K562 (cell line): Measurements from ENCODE around the gene NGDN.

Experiments
- JUNB ChIP-seq: fragments of 450-650 bp; formaldehyde crosslinking; conservative IDR thresholded peaks from 2 replicates; pipeline ENCODE4 v1.4.0; 2020; ENCODE audit warnings: mild to moderate bottlenecking
- KAT8 ChIP-seq: fragments of 450-650 bp; IDR thresholded peaks from 2 replicates; pipeline ENCODE4 v1.6.1; 2016; ENCODE audit warnings: low read depth, mild to moderate bottlenecking
- NFRKB ChIP-seq: fragments of 450-650 bp; IDR thresholded peaks from 2 replicates; pipeline ENCODE4 v1.6.1; 2016; ENCODE audit warnings: low read depth
- SIX5 ChIP-seq, 2 experiments: IDR thresholded peaks; 2 replicates each; pipeline ENCODE4 v1.6.1; 2011; ENCODE audit warnings: low read length in 2 of 2, borderline replicate concordance in 1 of 2, low read depth in 1 of 2, mild to moderate bottlenecking in 1 of 2, moderate library complexity in 1 of 2; ENCODE audit not compliant: insufficient read depth in 1 of 2
- SRSF7 ChIP-seq: fragments of 200-400 bp; formaldehyde crosslinking; optimal IDR thresholded peaks from 2 replicates; pipeline ENCODE3; 2017; ENCODE audit warnings: mild to moderate bottlenecking, low read depth, low read length
- ZMIZ1 ChIP-seq, 2 experiments: fragments of 150-350 bp in 1 of 2; IDR thresholded peaks; 2 replicates each; pipeline ENCODE4 v1.6.1; 2012 to 2016; ENCODE audit warnings: low read depth in 2 of 2, low read length in 2 of 2, mild to moderate bottlenecking in 1 of 2, moderate library complexity in 1 of 2
- ZNF274 ChIP-seq: IDR thresholded peaks from 2 replicates; pipeline ENCODE4 v1.6.1; 2011; ENCODE audit warnings: low read depth, mild to moderate bottlenecking, low read length, moderate library complexity, borderline replicate concordance
- TF ChIP-seq, protein P1 (sequence below): sonication (generic); formaldehyde crosslinking; IDR thresholded peaks from 2 replicates; pipeline ENCODE4 v1.8.1; 2023; ENCODE audit warnings: mild to moderate bottlenecking, missing genetic modification reagents, moderate library complexity

- TF ChIP-seq NFRKB = no peak
- no peak for TF ChIP-seq ZNF274
- TF ChIP-seq SIX5 (IDR thresholded peaks at IDR 0.05; ENCODE audit: borderline replicate concordance in 1 of 2, insufficient read depth in 1 of 2, low read depth in 1 of 2, low read length in 2 of 2) = no peak
- TF ChIP-seq KAT8 = no peak
- TF ChIP-seq, protein P1, sequence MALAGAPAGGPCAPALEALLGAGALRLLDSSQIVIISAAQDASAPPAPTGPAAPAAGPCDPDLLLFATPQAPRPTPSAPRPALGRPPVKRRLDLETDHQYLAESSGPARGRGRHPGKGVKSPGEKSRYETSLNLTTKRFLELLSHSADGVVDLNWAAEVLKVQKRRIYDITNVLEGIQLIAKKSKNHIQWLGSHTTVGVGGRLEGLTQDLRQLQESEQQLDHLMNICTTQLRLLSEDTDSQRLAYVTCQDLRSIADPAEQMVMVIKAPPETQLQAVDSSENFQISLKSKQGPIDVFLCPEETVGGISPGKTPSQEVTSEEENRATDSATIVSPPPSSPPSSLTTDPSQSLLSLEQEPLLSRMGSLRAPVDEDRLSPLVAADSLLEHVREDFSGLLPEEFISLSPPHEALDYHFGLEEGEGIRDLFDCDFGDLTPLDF (CRISPR knock-in tag) = no peak
- TF ChIP-seq JUNB (CRISPR knock-in tag) = no peak
- TF ChIP-seq SRSF7 = no peak
- no peak for TF ChIP-seq ZMIZ1 (IDR thresholded peaks at IDR 0.05; ENCODE audit: low read depth in 2 of 2, low read length in 2 of 2)
Observed at GRCh38 chr14:23482823-23483148, 13.3 kb downstream of the NGDN start.
